SKM-1 (cell line): ENCODE data around the gene TELO2.

Experiments
- DNase-seq: peaks from one replicate; lab custom pipeline; 2025; ENCODE audit not compliant: unreplicated experiment; lab: John Stamatoyannopoulos, UW

The TELO2 gene

GRCh38 chr16:1492923-1493745 is at the start of gene TELO2:
TELO2 (plus strand) TSS chr16:1493360; CDS start chr16:1494282, 922 bp downstream.
- DNase-seq = peak; percentile 73

- DNase-seq = no peak
These were observed 49.7 kb upstream of the TELO2 start for GRCh38 chr16:1443403-1443973.

- no peak for DNase-seq
These were observed 49.0 kb upstream of the TELO2 start, which contains the start of gene CCDC154 for GRCh38 chr16:1443980-1444729. CCDC154 (minus strand) TSS chr16:1444556; CDS start chr16:1444322, 234 bp downstream.

- no peak for DNase-seq
These were observed 48.2 kb upstream of the TELO2 start for GRCh38 chr16:1444730-1445517.

GRCh38 chr16:1445518-1446203 is 47.5 kb upstream of the TELO2 start:
- DNase-seq = no peak

- no peak for DNase-seq
These were observed 46.7 kb upstream of the TELO2 start for GRCh38 chr16:1446296-1447080.

- no peak for DNase-seq
These were observed 45.2 kb upstream of the TELO2 start for GRCh38 chr16:1447965-1448364.

GRCh38 chr16:1448536-1449116 is 44.5 kb upstream of the TELO2 start:
- DNase-seq = no peak

- no peak for DNase-seq
These were observed 43.9 kb upstream of the TELO2 start for GRCh38 chr16:1449201-1449788.

GRCh38 chr16:1450218-1450617 is 42.9 kb upstream of the TELO2 start:
- DNase-seq = no peak

- no peak for DNase-seq
These were observed 42.3 kb upstream of the TELO2 start for GRCh38 chr16:1450841-1451240.

GRCh38 chr16:1451702-1452392 is 41.3 kb upstream of the TELO2 start:
- DNase-seq = no peak

- no peak for DNase-seq
These were observed 40.6 kb upstream of the TELO2 start for GRCh38 chr16:1452530-1452929.

- no peak for DNase-seq
These were observed 39.8 kb upstream of the TELO2 start for GRCh38 chr16:1453316-1453715.

- DNase-seq = no peak
These were observed 38.6 kb upstream of the TELO2 start for GRCh38 chr16:1454561-1454960.

- no peak for DNase-seq
These were observed 37.7 kb upstream of the TELO2 start for GRCh38 chr16:1455190-1456171.

- DNase-seq = no peak
These were observed 36.2 kb upstream of the TELO2 start for GRCh38 chr16:1456951-1457350.
